Ramos (cell line): ENCODE measurements around the gene KRTAP5-4.
"Not testable (repeated sequence)": the region's sequence is repeated elsewhere in the genome, so short reads cannot be mapped to it uniquely, and the experiment has no call there.

Experiments
- in situ Hi-C: fragments of 300-500 bp; cut with MboI; formaldehyde crosslinking; loops from one replicate; pipeline ENCODE4 v1.14.3; 2022; ENCODE audit warnings: low sequenced_read_pairs; ENCODE audit not compliant: unreplicated experiment

The KRTAP5-4 gene

GRCh38 chr11:1639666-1640065, 17.7 kb upstream of the KRTAP5-4 start:
- in situ Hi-C loops, result no loop called here

GRCh38 chr11:1639102-1639620, 17.2 kb upstream of the KRTAP5-4 start:
- in situ Hi-C loops, result no loop called here

GRCh38 chr11:1638344-1638743, 16.4 kb upstream of the KRTAP5-4 start:
- in situ Hi-C loops, result no loop called here

- in situ Hi-C loops, result no loop called here
Observed at GRCh38 chr11:1637628-1638027, 15.7 kb upstream of the KRTAP5-4 start.

- in situ Hi-C loops, result no loop called here
Observed at GRCh38 chr11:1636291-1636950, 14.5 kb upstream of the KRTAP5-4 start.

GRCh38 chr11:1633864-1634263, 11.9 kb upstream of the KRTAP5-4 start:
- in situ Hi-C loops, result no loop called here

- in situ Hi-C loops, result no loop called here
Observed at GRCh38 chr11:1632053-1632714, 10.2 kb upstream of the KRTAP5-4 start.

- in situ Hi-C loops, result no loop called here
Observed at GRCh38 chr11:1631066-1631568, 9.2 kb upstream of the KRTAP5-4 start.

- in situ Hi-C loops, result no loop called here
Observed at GRCh38 chr11:1630271-1630670, 8.3 kb upstream of the KRTAP5-4 start.

GRCh38 chr11:1629326-1630185, 7.6 kb upstream of the KRTAP5-4 start, which contains the start of gene KRTAP5-5:
KRTAP5-5 (plus strand) TSS chr11:1629775; CDS start chr11:1629841, 66 bp downstream.
- in situ Hi-C loops, result loop anchor here (10.0 kb wide), 1 partner anchor 65 kb away; no protein-coding TSS in a partner anchor

GRCh38 chr11:1628506-1629325, 6.8 kb upstream of the KRTAP5-4 start:
- in situ Hi-C loops, result loop anchor here (10.0 kb wide), 1 partner anchor 64 kb away; no protein-coding TSS in a partner anchor

- in situ Hi-C loops, result loop anchor here (10.0 kb wide), 1 partner anchor 61 kb away; no protein-coding TSS in a partner anchor
Observed at GRCh38 chr11:1625541-1625940, 3.6 kb upstream of the KRTAP5-4 start.

GRCh38 chr11:1624621-1625020, 2.7 kb upstream of the KRTAP5-4 start:
- in situ Hi-C loops, result loop anchor here (10.0 kb wide), 1 partner anchor 60 kb away; no protein-coding TSS in a partner anchor

- in situ Hi-C loops, result loop anchor here (10.0 kb wide), 1 partner anchor 59 kb away; no protein-coding TSS in a partner anchor
Observed at GRCh38 chr11:1623716-1624115, 1.8 kb upstream of the KRTAP5-4 start.

- in situ Hi-C loops, result no loop called here
Observed at GRCh38 chr11:1619449-1619848, 2.5 kb downstream of the KRTAP5-4 start.

GRCh38 chr11:1618231-1618630, 3.7 kb downstream of the KRTAP5-4 start:
- in situ Hi-C loops, result no loop called here

GRCh38 chr11:1608363-1608762, 13.6 kb downstream of the KRTAP5-4 start, which contains the start of gene KRTAP5-3:
KRTAP5-3 (minus strand) TSS chr11:1608463; CDS start chr11:1608385, 78 bp downstream.
- in situ Hi-C loops, result no loop called here

- in situ Hi-C loops, result not testable (repeated sequence)
Observed at GRCh38 chr11:1607901-1608300, 14.0 kb downstream of the KRTAP5-4 start.

GRCh38 chr11:1607156-1607845, 14.6 kb downstream of the KRTAP5-4 start:
- in situ Hi-C loops, result not testable (repeated sequence)
